Measurements from ENCODE around the gene PAPPA. TPM values are rescaled to one million over a fixed set of nuclear protein-coding genes. Genes with fewer than 3 reads are reported as not detected.
A peak's percentile ranks its signal among the peaks of the same experiment; 100 is the strongest.

The PAPPA gene
- total RNA-seq, 2 experiments from 2014 or later = not detected

- no peaks in the 10 kb centered on the region for H4K20me1 ChIP-seq (ENCODE audit: insufficient read depth, low read length)
- BruUV-seq (replicated peaks) = no TSS peak
- H3K4me3 ChIP-seq (ENCODE audit: low read depth, low read length, poor library complexity, severe bottlenecking) = no peak overlapping the region
- H2AFZ ChIP-seq (ENCODE audit: low read length) = no peak overlapping the region
- TF ChIP-seq EZH2phosphoT487 (IDR thresholded peaks at IDR 0.05; ENCODE audit: borderline replicate concordance, low read depth, low read length) (no peak), CTCF (conservative IDR thresholded peaks at IDR 0.05; ENCODE audit: low read length) (peak; percentile 71)
- POLR2A ChIA-PET = no interaction called here
- H3K9me3 ChIP-seq (ENCODE audit: low read length) = no peaks in the 10 kb centered on the region
- intact Hi-C loops (cut with micrococcal nuclease; ENCODE audit: unreplicated experiment) = loop anchor here (5.0 kb wide), 1 partner anchor 422 kb away; no protein-coding TSS in a partner anchor
- H3K27ac ChIP-seq (ENCODE audit: low read depth, low read length, poor library complexity, severe bottlenecking) = no peak overlapping the region
- no peaks in the 10 kb centered on the region for H3K79me2 ChIP-seq (ENCODE audit: insufficient read depth, low read depth, low read length)
- CTCF ChIA-PET (ENCODE audit: unreplicated experiment) = no interaction called here
- no peaks in the 10 kb centered on the region for H3K4me1 ChIP-seq (ENCODE audit: insufficient read depth, low read length, poor library complexity, severe bottlenecking)
- peak; percentile 14 for DNase-seq (ENCODE audit: low spot score)
- H3K9me2 ChIP-seq (ENCODE audit: insufficient read depth, low read length) = no peaks in the 10 kb centered on the region
- H3K36me3 ChIP-seq (ENCODE audit: insufficient read depth, low read length) = no peaks in the 10 kb centered on the region
- no peak overlapping the region for H3K4me2 ChIP-seq (ENCODE audit: low read length)
Measured at GRCh38 chr9:116149844-116150243, 3.7 kb upstream of the PAPPA start.

DNA sequence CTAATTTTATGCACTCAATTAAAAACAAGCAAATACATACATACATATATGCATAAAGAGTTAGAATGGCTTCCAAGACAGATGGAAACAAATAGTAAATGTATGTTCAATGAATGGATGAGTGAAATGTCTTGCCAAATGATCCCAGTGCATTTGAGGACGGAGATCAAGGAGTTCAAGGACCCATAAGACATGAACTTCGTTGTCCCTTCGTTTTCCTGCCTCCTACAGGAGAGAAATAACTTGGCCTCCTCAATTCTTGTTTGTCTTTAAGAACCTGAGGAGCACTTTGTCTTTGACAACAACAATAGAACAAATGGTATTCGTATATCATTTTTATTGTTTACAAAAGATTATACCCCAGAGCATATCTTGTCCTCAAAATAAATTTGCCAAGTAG, 2.4 kb upstream of the PAPPA start:
- intact Hi-C loops (cut with micrococcal nuclease; ENCODE audit: unreplicated experiment) = loop anchor here (5.0 kb wide), 1 partner anchor 421 kb away; no protein-coding TSS in a partner anchor
- no peak overlapping the region for H3K4me3 ChIP-seq (ENCODE audit: low read depth, low read length, poor library complexity, severe bottlenecking)
- POLR2A ChIA-PET = no interaction called here
- DNase-seq (ENCODE audit: low spot score) = no peak
- no TSS peak for BruUV-seq (replicated peaks)
- no peak overlapping the region for H3K4me2 ChIP-seq (ENCODE audit: low read length)
- no peaks in the 10 kb centered on the region for H3K4me1 ChIP-seq (ENCODE audit: insufficient read depth, low read length, poor library complexity, severe bottlenecking)
- H3K79me2 ChIP-seq (ENCODE audit: insufficient read depth, low read depth, low read length) = no peaks in the 10 kb centered on the region
- no peaks in the 10 kb centered on the region for H3K36me3 ChIP-seq (ENCODE audit: insufficient read depth, low read length)
- H2AFZ ChIP-seq (ENCODE audit: low read length) = no peak overlapping the region
- H3K27ac ChIP-seq (ENCODE audit: low read depth, low read length, poor library complexity, severe bottlenecking) = no peak overlapping the region
- H3K9me2 ChIP-seq (ENCODE audit: insufficient read depth, low read length) = no peaks in the 10 kb centered on the region
- H4K20me1 ChIP-seq (ENCODE audit: insufficient read depth, low read length) = no peaks in the 10 kb centered on the region
- CTCF ChIA-PET (ENCODE audit: unreplicated experiment) = no interaction called here
- no peak for TF ChIP-seq EZH2phosphoT487 (IDR thresholded peaks at IDR 0.05; ENCODE audit: borderline replicate concordance, low read depth, low read length)
- no peak for TF ChIP-seq CTCF (conservative IDR thresholded peaks at IDR 0.05; ENCODE audit: low read length)
- no peaks in the 10 kb centered on the region for H3K9me3 ChIP-seq (ENCODE audit: low read length)

- no peak overlapping the region for H2AFZ ChIP-seq (ENCODE audit: low read length)
- ChIA-PET CTCF (ENCODE audit: unreplicated experiment) (no interaction called here), POLR2A (no interaction called here)
- H4K20me1 ChIP-seq (ENCODE audit: insufficient read depth, low read length) = no peaks in the 10 kb centered on the region
- H3K4me1 ChIP-seq (ENCODE audit: insufficient read depth, low read length, poor library complexity, severe bottlenecking) = no peaks in the 10 kb centered on the region
- H3K4me3 ChIP-seq (ENCODE audit: low read depth, low read length, poor library complexity, severe bottlenecking) = no peak overlapping the region
- DNase-seq (ENCODE audit: low spot score) = no peak
- H3K79me2 ChIP-seq (ENCODE audit: insufficient read depth, low read depth, low read length) = no peaks in the 10 kb centered on the region
- H3K9me3 ChIP-seq (ENCODE audit: low read length) = no peaks in the 10 kb centered on the region
- no TSS peak for BruUV-seq (replicated peaks)
- H3K36me3 ChIP-seq (ENCODE audit: insufficient read depth, low read length) = no peaks in the 10 kb centered on the region
- no peaks in the 10 kb centered on the region for H3K9me2 ChIP-seq (ENCODE audit: insufficient read depth, low read length)
- H3K27ac ChIP-seq (ENCODE audit: low read depth, low read length, poor library complexity, severe bottlenecking) = no peak overlapping the region
- intact Hi-C loops (cut with micrococcal nuclease; ENCODE audit: unreplicated experiment) = loop anchor here (5.0 kb wide), 1 partner anchor 420 kb away; no protein-coding TSS in a partner anchor
- no peak overlapping the region for H3K4me2 ChIP-seq (ENCODE audit: low read length)
- TF ChIP-seq CTCF (conservative IDR thresholded peaks at IDR 0.05; ENCODE audit: low read length) = no peak
- no peak for TF ChIP-seq EZH2phosphoT487 (IDR thresholded peaks at IDR 0.05; ENCODE audit: borderline replicate concordance, low read depth, low read length)
Measured at GRCh38 chr9:116151966-116152381, 1.6 kb upstream of the PAPPA start.
